IMR-90 (cell line): Measurements from ENCODE around the gene CNTN4. TPM values are rescaled to one million over a fixed set of nuclear protein-coding genes. Genes with fewer than 3 reads are reported as not detected.
A peak's percentile ranks its signal among the peaks of the same experiment; 100 is the strongest.

Experiments used
- ATAC-seq: fragments of 200-7000 bp; cut with Tn5 transposase; 2 replicates; pipeline ENCODE4 v1.9.1; 2020; ENCODE audit warnings: low read depth, mild to moderate bottlenecking, moderate library complexity
- BruUV-seq: library from RNA; stranded (reverse); fragments of 400-500 nt; replicated peaks from 2 replicates; lab custom pipeline; 2021; lab: Mats Ljungman, UMichigan
- CTCF ChIA-PET: fragments of 300-600 bp; formaldehyde crosslinking; extraction: SDS; loops from one replicate; lab custom pipeline; 2021; ENCODE audit warnings: antibody characterized with exemption; lab: Yijun Ruan, JAX
- POLR2A ChIA-PET: fragments of 300-600 bp; sonication (Branson Sonifier 250); formaldehyde crosslinking; loops from one replicate; lab custom pipeline; 2022; ENCODE audit warnings: antibody characterized with exemption; ENCODE audit not compliant: unreplicated experiment; lab: Charles Lee
- DNase-seq: peaks from one replicate; pipeline ENCODE4 v3.0.0; 2013
- H2AFZ ChIP-seq: replicated peaks from 2 replicates; pipeline ENCODE3; 2013; ENCODE audit warnings: low read length, mild to moderate bottlenecking; ENCODE audit not compliant: poor library complexity
- H2AK5ac ChIP-seq: 2 replicates; pipeline ENCODE4 v1.6.1; 2013; ENCODE audit warnings: low read depth, low read length, inconsistent platforms
- H2AK9ac ChIP-seq: replicated peaks from 2 replicates; pipeline ENCODE3; 2013; ENCODE audit warnings: mild to moderate bottlenecking, low read depth, low read length, moderate library complexity; ENCODE audit not compliant: poor library complexity
- H2BK120ac ChIP-seq: 2 replicates; pipeline ENCODE4 v1.6.1; 2013; ENCODE audit warnings: low read depth, low read length, inconsistent platforms
- H2BK15ac ChIP-seq: 3 replicates; pipeline ENCODE4 v1.6.1; 2013; ENCODE audit warnings: low read depth, low read length, inconsistent platforms
- H2BK20ac ChIP-seq: 2 replicates; pipeline ENCODE4 v1.6.1; 2013; ENCODE audit warnings: low read depth, mild to moderate bottlenecking, inconsistent platforms, low read length, moderate library complexity
- H2BK5ac ChIP-seq: 2 replicates; pipeline ENCODE4 v1.6.1; 2013; ENCODE audit warnings: mild to moderate bottlenecking, low read depth, low read length, inconsistent platforms; ENCODE audit not compliant: poor library complexity, severe bottlenecking
- H3K14ac ChIP-seq: replicated peaks from 2 replicates; pipeline ENCODE4 v1.6.1; 2013; ENCODE audit warnings: low read depth, low read length, inconsistent platforms
- H3K18ac ChIP-seq: 2 replicates; pipeline ENCODE4 v1.6.1; 2013; ENCODE audit warnings: low read depth, low read length, control low read depth
- H3K23ac ChIP-seq: 2 replicates; pipeline ENCODE4 v1.6.1; 2013; ENCODE audit warnings: low read depth, low read length, inconsistent platforms
- H3K27ac ChIP-seq: 2 replicates; pipeline ENCODE4 v1.5.1; 2013; ENCODE audit warnings: mild to moderate bottlenecking, control low read depth, low read length; ENCODE audit not compliant: insufficient read depth
- H3K27me3 ChIP-seq: 2 replicates; pipeline ENCODE4 v1.6.1; 2013; ENCODE audit warnings: low read length; ENCODE audit not compliant: control insufficient read depth, insufficient read depth
- H3K36me3 ChIP-seq: 2 replicates; pipeline ENCODE4 v1.6.1; 2013; ENCODE audit warnings: low read length, mixed read lengths; ENCODE audit not compliant: control insufficient read depth, insufficient read depth
- H3K4ac ChIP-seq: 2 replicates; pipeline ENCODE4 v1.6.1; 2013; ENCODE audit warnings: low read depth, low read length, inconsistent platforms
- H3K4me1 ChIP-seq: 2 replicates; pipeline ENCODE4 v1.6.1; 2013; ENCODE audit warnings: low read length, mixed read lengths; ENCODE audit not compliant: control insufficient read depth, insufficient read depth
- H3K4me2 ChIP-seq: 2 replicates; pipeline ENCODE4 v1.6.1; 2013; ENCODE audit warnings: low read depth, mild to moderate bottlenecking, control low read depth, low read length, moderate library complexity
- H3K4me3 ChIP-seq: 2 replicates; pipeline ENCODE4 v1.5.1; 2013; ENCODE audit warnings: low read depth, mild to moderate bottlenecking, control low read depth, low read length, moderate library complexity; ENCODE audit not compliant: insufficient read depth
- H3K56ac ChIP-seq: 2 replicates; pipeline ENCODE4 v1.6.1; 2013; ENCODE audit warnings: low read length, inconsistent platforms; ENCODE audit not compliant: insufficient read depth; ENCODE audit errors: extremely low read depth
- H3K79me1 ChIP-seq, 2 experiments: 2 replicates each; pipeline ENCODE4 v1.6.1; 2013; ENCODE audit warnings: low read length in 2 of 2, inconsistent platforms in 1 of 2, low read depth in 1 of 2
- H3K9ac ChIP-seq: 2 replicates; pipeline ENCODE4 v1.6.1; 2013; ENCODE audit warnings: low read depth, low read length, control low read depth
- H3K9me1 ChIP-seq: 2 replicates; pipeline ENCODE4 v1.6.1; 2013; ENCODE audit warnings: low read length, inconsistent platforms; ENCODE audit not compliant: insufficient read depth
- H3K9me3 ChIP-seq: 2 replicates; pipeline ENCODE4 v1.6.1; 2013; ENCODE audit warnings: low read length; ENCODE audit not compliant: control insufficient read depth, insufficient read depth
- H4K20me1 ChIP-seq: 2 replicates; pipeline ENCODE4 v1.6.1; 2013; ENCODE audit warnings: low read length, inconsistent platforms; ENCODE audit not compliant: insufficient read depth
- H4K5ac ChIP-seq: 2 replicates; pipeline ENCODE4 v1.6.1; 2013; ENCODE audit warnings: mild to moderate bottlenecking, low read depth, low read length, control low read depth
- H4K8ac ChIP-seq, 2 experiments: 2 replicates each; pipeline ENCODE4 v1.6.1; 2013; ENCODE audit warnings: low read depth in 2 of 2, low read length in 2 of 2, control low read depth in 1 of 2, inconsistent platforms in 1 of 2
- H4K91ac ChIP-seq: 2 replicates; pipeline ENCODE4 v1.6.1; 2013; ENCODE audit warnings: low read depth, low read length, inconsistent platforms; ENCODE audit not compliant: insufficient read depth
- CEBPB ChIP-seq: IDR thresholded peaks from 2 replicates; pipeline ENCODE4 v1.6.1; 2012; ENCODE audit warnings: low read depth, low read length, improper control_type of control experiment
- WGBS, 2 experiments: methylation state at CpG; one replicate each; pipeline versions ENCODE4 v1.1.5 to v1.1.7; 2013; ENCODE audit warnings: missing lambda C conversion rate in 2 of 2; ENCODE audit not compliant: insufficient read length in 1 of 2; ENCODE audit errors: extremely low coverage in 2 of 2; 5-methylcytosine and 5-hydroxymethylcytosine counted together
- dilution Hi-C: fragments of 300-500 bp; cut with HindIII; formaldehyde crosslinking; loops from one replicate; pipeline ENCODE4 v1.14.3; 2018; ENCODE audit warnings: low sequenced_read_pairs; ENCODE audit not compliant: unreplicated experiment
- in situ Hi-C: fragments of 300-500 bp; cut with MboI; formaldehyde crosslinking; loops from 3 replicates; pipeline ENCODE4 v1.14.3; 2019; ENCODE audit warnings: low sequenced_read_pairs, inconsistent platforms, mixed read lengths
- intact Hi-C: fragments of 100-400 bp; cut with micrococcal nuclease; formaldehyde crosslinking; loops from 2 replicates; pipeline ENCODE4 v1.10.0; 2022
- polyA plus RNA-seq, 3 experiments: library from polyadenylated mRNA; depleted of rRNA; stranded (reverse); fragments of >200 nt; gene quantifications; 2 replicates each; pipeline ENCODE4 v1.2.3, GENCODE V29; 2012; ENCODE audit warnings: low replicate concordance in 1 of 3
- total RNA-seq: library from RNA; depleted of rRNA; stranded (reverse); fragments of >200 nt; gene quantifications from 2 replicates; pipeline ENCODE4 v1.2.3, GENCODE V29; 2012
- TF ChIP-seq, protein P1 (sequence below): fragments of 150-350 bp; IDR thresholded peaks from 2 replicates; pipeline ENCODE4 v1.6.1; 2016; ENCODE audit warnings: low read depth, mild to moderate bottlenecking, low read length, moderate library complexity, borderline replicate concordance

CNTN4 gene
- total and polyA plus RNA-seq, 2 of the 4 experiments (the other 2 are of a cell fraction): under 0.01 TPM; not detected in 1

DNA sequence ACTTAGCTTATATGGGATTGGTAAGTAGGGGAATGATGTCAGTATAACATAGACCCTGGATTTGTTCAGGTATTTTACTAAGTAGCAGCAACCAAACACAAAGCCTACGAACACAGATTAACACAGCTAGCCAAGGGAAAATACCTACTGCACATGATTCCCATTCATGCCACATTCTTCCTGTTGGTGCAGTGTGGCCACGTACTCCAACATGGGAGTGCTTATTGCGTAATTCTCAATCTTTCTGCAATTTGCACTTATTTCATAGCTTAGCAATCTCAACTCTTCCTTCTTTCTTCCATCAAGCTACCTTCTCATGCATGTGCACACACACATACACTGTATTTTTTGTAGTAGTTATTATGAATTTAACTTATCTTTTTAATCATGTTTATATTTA is 824.7 kb downstream of the CNTN4 start:
- Histone ChIP-seq H3K4ac (no peak overlapping the region), H3K9ac (no peak overlapping the region), H2BK15ac (no peak overlapping the region), H2BK120ac (no peak overlapping the region), H3K27me3 (no peaks in the 10 kb centered on the region), H3K27ac (no peak overlapping the region), H2AK9ac (no peak overlapping the region), H4K20me1 (no peaks in the 10 kb centered on the region), H3K9me3 (no peaks in the 10 kb centered on the region), H4K5ac (no peak overlapping the region), H3K56ac (no peak overlapping the region), H2AK5ac (no peak overlapping the region), H3K79me1 (no peaks in the 10 kb centered on the region), H3K4me2 (no peak overlapping the region), H3K18ac (no peak overlapping the region), H3K4me1 (no peaks in the 10 kb centered on the region), H3K14ac (no peak overlapping the region), H2AFZ (no peak overlapping the region), H3K4me3 (no peak overlapping the region), H3K23ac (no peak overlapping the region), H4K91ac (no peak overlapping the region), H2BK20ac (no peak overlapping the region), H3K9me1 (no peaks in the 10 kb centered on the region), H3K36me3 (no peaks in the 10 kb centered on the region), H2BK5ac (no peak overlapping the region), H4K8ac (no peak overlapping the region)
- ChIA-PET POLR2A (no interaction called here), CTCF (no interaction called here)
- 58% methylated on average over 2 of the region's 3 CpGs; no CpG with 5 or more reads in 1 of the 2 experiments for WGBS, 2 experiments
- dilution Hi-C loops (no loop called here), in situ Hi-C loops (no loop called here), intact Hi-C loops (no loop called here)
- TF ChIP-seq, protein P1, sequence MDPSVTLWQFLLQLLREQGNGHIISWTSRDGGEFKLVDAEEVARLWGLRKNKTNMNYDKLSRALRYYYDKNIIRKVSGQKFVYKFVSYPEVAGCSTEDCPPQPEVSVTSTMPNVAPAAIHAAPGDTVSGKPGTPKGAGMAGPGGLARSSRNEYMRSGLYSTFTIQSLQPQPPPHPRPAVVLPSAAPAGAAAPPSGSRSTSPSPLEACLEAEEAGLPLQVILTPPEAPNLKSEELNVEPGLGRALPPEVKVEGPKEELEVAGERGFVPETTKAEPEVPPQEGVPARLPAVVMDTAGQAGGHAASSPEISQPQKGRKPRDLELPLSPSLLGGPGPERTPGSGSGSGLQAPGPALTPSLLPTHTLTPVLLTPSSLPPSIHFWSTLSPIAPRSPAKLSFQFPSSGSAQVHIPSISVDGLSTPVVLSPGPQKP: no peak
- TF ChIP-seq CEBPB: peak; percentile 80
- DNase-seq (no peak), ATAC-seq (no peak)
- BruUV-seq: no TSS peak
